Kidney (tissue), 14 donors: ENCODE measurements around the gene P3H1. TPM values are rescaled to one million over a fixed set of nuclear protein-coding genes. Genes with fewer than 3 reads are reported as not detected.

Experiments used
- DNase-seq, 5 donors: peaks; one replicate each; pipeline ENCODE4 v3.0.0-alpha.2; 2013 to 2020
- FAIRE-seq: peaks from 2 replicates; lab custom pipeline; 2012; peaks lifted over from hg19 to GRCh38; lab: Jason Lieb, UNC
- H3K27ac ChIP-seq, 2 donors: one replicate each; pipeline ENCODE4 v1.7.0; 2013; ENCODE audit warnings: low read depth in 2 of 2, low read length in 2 of 2, inconsistent platforms in 1 of 2
- H3K27me3 ChIP-seq: one replicate; pipeline ENCODE4 v1.7.1; 2013; ENCODE audit warnings: low read length, inconsistent platforms; ENCODE audit not compliant: control insufficient read depth, insufficient read depth
- H3K36me3 ChIP-seq, 3 donors: one replicate each; pipeline versions ENCODE4 v1.7.0 to v1.7.1; 2013; ENCODE audit warnings: low read length in 3 of 3, control low read depth in 1 of 3, inconsistent platforms in 1 of 3; ENCODE audit not compliant: insufficient read depth in 3 of 3, control insufficient read depth in 2 of 3
- H3K4me1 ChIP-seq, 3 donors: one replicate each; pipeline versions ENCODE4 v1.7.0 to v1.7.1; 2013; ENCODE audit warnings: low read length in 3 of 3, inconsistent platforms in 1 of 3, low read depth in 1 of 3; ENCODE audit not compliant: control insufficient read depth in 2 of 3, insufficient read depth in 2 of 3
- H3K4me3 ChIP-seq, 3 donors: one replicate each; pipeline versions ENCODE4 v1.7.0 to v1.8.1; 2013; ENCODE audit warnings: low read length in 3 of 3, control low read depth in 1 of 3, inconsistent platforms in 1 of 3
- H3K9ac ChIP-seq, 3 donors: one replicate each; pipeline versions ENCODE4 v1.7.0 to v1.7.1; 2013; ENCODE audit warnings: low read length in 3 of 3, control low read depth in 1 of 3, inconsistent platforms in 1 of 3
- H3K9me3 ChIP-seq, 3 donors: one replicate each; pipeline versions ENCODE4 v1.7.0 to v1.7.1; 2013; ENCODE audit warnings: low read length in 3 of 3, control low read depth in 1 of 3, inconsistent platforms in 1 of 3; ENCODE audit not compliant: control insufficient read depth in 2 of 3, insufficient read depth in 1 of 3
- CTCF ChIP-seq: IDR thresholded peaks from 3 replicates; pipeline ENCODE4 v1.5.1; 2012; ENCODE audit warnings: mild to moderate bottlenecking, moderate library complexity, borderline replicate concordance; ENCODE audit not compliant: insufficient read depth; ENCODE audit errors: extremely low read depth
- intact Hi-C: fragments of 100-400 bp; cut with DNase I; formaldehyde crosslinking; loops from one replicate; pipeline ENCODE4 v1.11.1; 2022
- polyA plus RNA-seq: library from polyadenylated mRNA; stranded (reverse); fragments of 350-450 nt; fragmentation: Illumina TruSeq; extraction: RNeasy Lipid Tissue Mini Kit (QIAGEN cat#74804); gene quantifications from one replicate; pipeline ENCODE4 v1.2.3, GENCODE V29; 2014; ENCODE audit warnings: low read depth, low replicate concordance; ENCODE audit not compliant: insufficient read depth
- total RNA-seq: library from RNA; stranded (reverse); fragmentation: NEBNext Ultra II Directional; extraction: Animal tissue kit (Norgen Biotek cat#: 25700); gene quantifications from one replicate; pipeline ENCODE4 v1.2.1, GENCODE V29; 2021
- donor health status: control.
- donor health status: control.
- donor health status: control.
- donor health status: control.
- donor health status: control.
- donor health status: DM: yes; HTN: yes; CAD: no.
- donor health status: Normal renal cell carcinoma (clear cell type).

Gene P3H1
- total and polyA plus RNA-seq, 2 donors from 2014 or later = 19.0 to 29.7 TPM

GRCh38 chr1:42761567-42761966 is 5.3 kb downstream of the P3H1 start:
- peaks cover 5 to 18% (median 11%) of the 10 kb centered on the region in 3 donors for H3K36me3 ChIP-seq
- DNase-seq (no peak), FAIRE-seq (no peak)
- H3K9me3 ChIP-seq = no peaks in the 10 kb centered on the region
- H3K27me3 ChIP-seq = no peaks in the 10 kb centered on the region
- H3K4me1 ChIP-seq = peaks cover 0 to 10% (median 0%) of the 10 kb centered on the region in 3 donors
- intact Hi-C loops = no loop called here
- no peak for TF ChIP-seq CTCF
- no peak overlapping the region for H3K27ac ChIP-seq
- no peak overlapping the region for H3K4me3 ChIP-seq
- no peak overlapping the region for H3K9ac ChIP-seq

DNA sequence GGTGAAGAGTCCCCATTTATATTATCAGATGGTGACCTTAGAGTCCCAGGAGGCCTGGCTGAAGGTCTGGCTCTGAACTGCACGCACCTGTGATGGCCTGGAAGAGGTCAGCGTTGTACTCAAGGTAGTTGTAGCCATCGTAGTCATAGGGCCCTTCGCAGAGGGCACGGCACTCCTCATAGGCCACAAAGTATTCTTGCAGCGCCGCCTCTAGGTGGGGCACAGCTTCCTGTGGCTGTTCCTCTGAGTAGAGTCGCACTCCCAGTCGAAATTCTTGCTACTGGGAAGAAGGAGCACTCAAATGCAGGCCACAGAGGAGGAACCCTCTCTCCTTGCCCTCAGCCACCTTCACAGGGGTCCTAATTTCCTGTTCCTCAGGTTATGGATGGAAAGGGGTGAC is 7.7 kb downstream of the P3H1 start:
- H3K27ac ChIP-seq = no peak overlapping the region
- H3K36me3 ChIP-seq = peaks cover 10 to 34% (median 29%) of the 10 kb centered on the region in 3 donors
- intact Hi-C loops = no loop called here
- TF ChIP-seq CTCF = no peak
- no peaks in the 10 kb centered on the region for H3K27me3 ChIP-seq
- FAIRE-seq (no peak), DNase-seq (no peak)
- H3K9ac ChIP-seq = no peak overlapping the region
- H3K4me3 ChIP-seq = no peak overlapping the region
- no peaks in the 10 kb centered on the region for H3K9me3 ChIP-seq
- peaks cover 0 to 2% (median 0%) of the 10 kb centered on the region in 3 donors for H3K4me1 ChIP-seq

DNA sequence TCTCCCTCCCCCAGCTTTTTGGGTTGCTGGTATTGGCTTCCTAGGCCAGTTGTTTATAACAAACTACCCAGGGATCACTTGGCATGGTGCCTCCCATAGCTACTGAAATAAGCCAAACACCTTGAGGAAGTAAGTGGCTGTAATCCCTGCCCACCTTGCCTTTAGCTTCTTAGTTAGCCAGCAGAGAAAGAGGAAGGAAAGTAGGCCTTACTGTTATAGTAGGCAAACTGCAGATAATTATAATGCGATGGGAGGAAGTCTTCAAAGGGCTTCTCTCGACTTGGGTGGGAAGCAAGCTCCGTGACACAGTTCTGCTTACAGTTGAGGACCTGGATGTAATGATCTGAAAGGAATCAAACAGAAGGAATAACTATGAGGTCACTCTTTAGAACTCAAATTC is 8.2 kb downstream of the P3H1 start:
- Histone ChIP-seq H3K4me1 (peaks cover 0 to 2% (median 0%) of the 10 kb centered on the region in 3 donors), H3K27me3 (no peaks in the 10 kb centered on the region), H3K36me3 (peaks cover 10 to 37% (median 31%) of the 10 kb centered on the region in 3 donors), H3K9me3 (no peaks in the 10 kb centered on the region), H3K27ac (no peak overlapping the region), H3K9ac (no peak overlapping the region), H3K4me3 (no peak overlapping the region)
- intact Hi-C loops = no loop called here
- no peak for FAIRE-seq
- no peak for TF ChIP-seq CTCF
- DNase-seq = no peak

- H3K4me1 ChIP-seq = peaks cover 0 to 2% (median 0%) of the 10 kb centered on the region in 3 donors
- no peak for FAIRE-seq
- TF ChIP-seq CTCF = no peak
- H3K27ac ChIP-seq = no peak overlapping the region
- H3K36me3 ChIP-seq = peaks cover 13 to 38% (median 31%) of the 10 kb centered on the region in 3 donors
- H3K9ac ChIP-seq = no peak overlapping the region
- H3K27me3 ChIP-seq = no peaks in the 10 kb centered on the region
- intact Hi-C loops = no loop called here
- no peaks in the 10 kb centered on the region for H3K9me3 ChIP-seq
- no peak for DNase-seq
- no peak overlapping the region for H3K4me3 ChIP-seq
Observed at GRCh38 chr1:42757892-42758275, 8.9 kb downstream of the P3H1 start.
